IPS-15b (cell line): ENCODE results near the gene PTAR1.

Experiments used
- H3K27me3 ChIP-seq: one replicate; pipeline ENCODE4 v1.6.1; 2013; ENCODE audit warnings: low read length; ENCODE audit not compliant: control insufficient read depth, insufficient read depth
- H3K36me3 ChIP-seq: one replicate; pipeline ENCODE4 v1.6.1; 2013; ENCODE audit warnings: low read length; ENCODE audit not compliant: control insufficient read depth, insufficient read depth
- H3K4me1 ChIP-seq: one replicate; pipeline ENCODE4 v1.6.1; 2013; ENCODE audit warnings: mild to moderate bottlenecking, low read length; ENCODE audit not compliant: control insufficient read depth, insufficient read depth
- H3K4me3 ChIP-seq: one replicate; pipeline ENCODE4 v1.5.1; 2013; ENCODE audit warnings: low read depth, low read length
- H3K9ac ChIP-seq: one replicate; pipeline ENCODE4 v1.6.1; 2013; ENCODE audit warnings: low read depth, mild to moderate bottlenecking, low read length
- H3K9me3 ChIP-seq: one replicate; pipeline ENCODE4 v1.6.1; 2013; ENCODE audit warnings: mild to moderate bottlenecking, low read length; ENCODE audit not compliant: control insufficient read depth, insufficient read depth

The PTAR1 gene

DNA sequence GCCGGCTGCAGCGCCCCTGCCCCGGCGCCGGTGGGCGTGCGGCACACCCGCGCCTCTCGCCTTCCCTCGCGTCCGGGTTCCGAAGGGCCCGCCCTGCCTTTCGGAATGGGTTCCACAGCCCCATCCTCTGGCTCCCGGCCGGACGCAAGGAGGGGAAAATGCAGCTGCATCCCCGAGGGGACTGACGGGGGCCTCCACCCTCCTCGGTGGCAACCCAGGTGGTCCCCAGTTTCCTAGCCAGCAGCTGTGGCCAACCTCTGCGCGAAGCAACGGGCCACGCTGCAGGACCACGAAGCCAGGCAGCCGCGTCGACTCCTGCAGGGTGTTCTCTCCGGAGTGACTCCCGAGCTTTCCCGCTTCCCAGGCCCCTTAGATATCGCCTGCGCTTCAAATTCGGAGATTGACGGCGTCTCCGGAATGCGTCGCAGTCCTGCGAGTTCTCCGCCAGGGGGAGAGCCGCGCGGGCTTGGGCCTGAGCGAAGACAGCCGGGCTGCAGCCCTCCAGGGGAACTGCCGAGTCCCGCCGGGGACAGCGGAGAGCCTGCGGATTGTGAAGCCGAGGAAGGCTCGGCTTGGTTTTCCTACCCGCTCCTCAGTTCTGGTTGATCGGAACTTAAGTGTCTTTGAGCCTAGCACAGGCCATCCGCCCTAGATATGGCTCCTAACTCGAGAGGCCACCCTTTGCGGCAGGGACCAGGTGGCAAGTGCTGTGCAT is 87.1 kb downstream of the PTAR1 start:
- peaks cover 2% of the 10 kb centered on the region for H3K4me1 ChIP-seq
- H3K9ac ChIP-seq = peak overlapping the region; percentile 38
- peaks cover 29% of the 10 kb centered on the region for H3K27me3 ChIP-seq
- peak overlapping the region; percentile 64 for H3K4me3 ChIP-seq
- no peaks in the 10 kb centered on the region for H3K9me3 ChIP-seq
- no peaks in the 10 kb centered on the region for H3K36me3 ChIP-seq

GRCh38 chr9:69671879-69672595 is 87.8 kb downstream of the PTAR1 start, which contains the start of gene APBA1:
Gene APBA1, minus strand, starts transcription at chr9:69672371.
- Histone ChIP-seq H3K9ac (peak within 1 kb of the TSS; percentile 38), H3K4me3 (peak within 1 kb of the TSS; percentile 64), H3K9me3 (no peaks in the 10 kb centered on the region), H3K27me3 (peaks cover 29% of the 10 kb centered on the region), H3K4me1 (peaks cover 7% of the 10 kb centered on the region), H3K36me3 (no peaks in the 10 kb centered on the region)

DNA sequence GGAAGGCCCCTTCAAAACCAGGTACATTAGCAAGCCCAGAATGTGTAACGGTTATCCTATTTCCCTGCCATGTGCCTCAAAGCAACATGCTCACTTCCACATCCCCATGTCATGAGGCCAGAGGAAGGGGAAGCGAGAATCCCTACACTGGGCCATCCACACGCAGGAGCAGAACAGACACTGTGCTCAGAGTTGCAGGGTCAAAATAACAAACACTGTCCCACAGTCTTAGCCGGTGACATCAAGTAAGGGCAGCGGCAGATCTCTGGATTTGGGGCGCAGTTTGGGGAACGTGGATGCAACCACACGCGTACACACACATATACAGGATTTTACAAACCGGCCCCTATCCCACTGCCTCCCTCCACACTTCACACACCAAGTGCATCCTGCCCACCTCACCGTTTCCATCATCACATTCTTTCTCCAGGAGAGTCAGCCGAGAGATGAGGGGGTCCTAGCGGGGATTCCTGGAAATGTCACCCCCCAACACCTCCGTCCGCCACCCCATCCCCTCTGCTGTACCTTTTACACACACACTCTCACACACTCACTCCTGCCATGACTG is 88.4 kb downstream of the PTAR1 start:
- no peak overlapping the region for H3K9ac ChIP-seq
- H3K9me3 ChIP-seq = no peaks in the 10 kb centered on the region
- H3K4me3 ChIP-seq = peak overlapping the region; percentile 64
- H3K36me3 ChIP-seq = no peaks in the 10 kb centered on the region
- H3K27me3 ChIP-seq = peaks cover 29% of the 10 kb centered on the region
- H3K4me1 ChIP-seq = peaks cover 7% of the 10 kb centered on the region

DNA sequence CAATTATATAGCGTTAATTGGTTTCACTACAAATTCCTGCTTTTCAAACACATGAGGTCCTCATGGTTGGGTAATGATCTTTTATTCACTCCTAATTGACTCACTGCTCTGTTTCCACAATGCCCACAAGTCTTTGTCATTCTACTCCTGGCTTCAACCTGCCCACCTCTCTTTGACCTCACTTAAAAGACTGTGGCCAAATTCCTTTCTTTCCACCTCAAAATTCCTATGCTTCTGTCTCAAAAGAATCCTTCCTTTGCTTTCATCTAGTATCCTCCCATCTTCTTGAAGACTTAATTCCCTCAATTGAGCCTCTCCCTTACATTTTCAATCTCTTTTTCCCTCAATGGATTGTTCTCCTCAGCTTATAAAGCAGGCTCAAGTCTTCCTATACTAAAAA is 92.5 kb downstream of the PTAR1 start:
- Histone ChIP-seq H3K36me3 (no peaks in the 10 kb centered on the region), H3K4me1 (peaks cover 7% of the 10 kb centered on the region), H3K27me3 (peaks cover 29% of the 10 kb centered on the region), H3K4me3 (no peak overlapping the region), H3K9me3 (no peaks in the 10 kb centered on the region), H3K9ac (no peak overlapping the region)

DNA sequence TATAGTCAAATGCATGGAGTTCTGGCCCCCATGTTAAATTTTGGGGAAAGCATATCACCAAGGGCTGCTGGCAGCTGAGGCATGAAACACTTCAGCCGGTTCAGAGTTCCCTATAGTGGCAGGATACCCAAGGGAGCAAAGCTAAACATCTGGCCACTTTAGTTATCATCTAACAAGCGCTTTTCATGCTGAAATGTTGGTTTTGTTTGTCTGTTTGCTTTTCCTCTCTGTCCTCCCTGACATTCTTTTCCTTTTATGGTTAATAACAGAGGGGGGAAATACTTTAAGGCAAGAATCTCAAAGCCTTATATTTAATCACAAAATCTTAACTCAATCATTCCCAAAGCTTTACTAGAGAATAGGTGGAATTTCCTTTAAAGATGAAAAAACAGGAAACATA is 99.5 kb downstream of the PTAR1 start:
- Histone ChIP-seq H3K9ac (no peak overlapping the region), H3K4me1 (no peaks in the 10 kb centered on the region), H3K36me3 (no peaks in the 10 kb centered on the region), H3K27me3 (no peaks in the 10 kb centered on the region), H3K9me3 (no peaks in the 10 kb centered on the region), H3K4me3 (no peak overlapping the region)
